Tibial nerve (tissue), 4 donors: ENCODE measurements around the gene STOX2.

Source experiments
- EP300 ChIP-seq, 2 donors: sonication (generic); formaldehyde crosslinking; IDR thresholded peaks; one replicate each; pipeline ENCODE4 v1.6.1; 2017; ENCODE audit warnings: antibody characterized with exemption in 2 of 2, mild to moderate bottlenecking in 1 of 2
- POLR2A ChIP-seq, 2 donors: fragments of 450-650 bp; IDR thresholded peaks; one replicate each; pipeline ENCODE4 v1.6.1; 2017; ENCODE audit warnings: antibody characterized with exemption in 2 of 2, mild to moderate bottlenecking in 2 of 2, moderate library complexity in 2 of 2
- TF ChIP-seq, protein P1 (sequence below), 5 experiments: fragments of 200-600 bp in 3 of 5; fragments of 450-650 bp in 2 of 5; sonication (generic) in 3 of 5; IDR thresholded peaks; one replicate each; pipeline ENCODE4 v1.5.1; 2016 to 2019; ENCODE audit warnings: antibody characterized with exemption in 5 of 5, mild to moderate bottlenecking in 3 of 5, moderate library complexity in 2 of 5

DNA sequence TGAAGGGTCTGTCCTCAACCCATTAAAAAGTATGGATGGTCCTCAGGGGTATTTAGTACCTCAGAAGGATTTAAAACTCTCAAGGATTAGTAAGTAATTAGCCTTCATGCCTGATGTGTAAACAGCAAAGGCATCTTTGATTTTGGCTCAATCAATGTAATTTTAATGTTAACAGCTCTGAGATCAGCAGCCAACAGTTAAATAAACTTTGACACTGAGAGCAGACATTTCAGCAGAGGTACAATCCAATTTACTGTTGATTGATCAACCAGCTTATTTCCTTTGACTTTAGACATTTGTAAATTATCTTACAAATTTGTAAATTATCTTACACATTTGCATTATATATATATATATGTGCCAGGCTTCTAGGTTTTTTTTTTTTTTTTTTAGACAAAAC lies 36.9 kb downstream of the STOX2 start:
- TF ChIP-seq, protein P1, sequence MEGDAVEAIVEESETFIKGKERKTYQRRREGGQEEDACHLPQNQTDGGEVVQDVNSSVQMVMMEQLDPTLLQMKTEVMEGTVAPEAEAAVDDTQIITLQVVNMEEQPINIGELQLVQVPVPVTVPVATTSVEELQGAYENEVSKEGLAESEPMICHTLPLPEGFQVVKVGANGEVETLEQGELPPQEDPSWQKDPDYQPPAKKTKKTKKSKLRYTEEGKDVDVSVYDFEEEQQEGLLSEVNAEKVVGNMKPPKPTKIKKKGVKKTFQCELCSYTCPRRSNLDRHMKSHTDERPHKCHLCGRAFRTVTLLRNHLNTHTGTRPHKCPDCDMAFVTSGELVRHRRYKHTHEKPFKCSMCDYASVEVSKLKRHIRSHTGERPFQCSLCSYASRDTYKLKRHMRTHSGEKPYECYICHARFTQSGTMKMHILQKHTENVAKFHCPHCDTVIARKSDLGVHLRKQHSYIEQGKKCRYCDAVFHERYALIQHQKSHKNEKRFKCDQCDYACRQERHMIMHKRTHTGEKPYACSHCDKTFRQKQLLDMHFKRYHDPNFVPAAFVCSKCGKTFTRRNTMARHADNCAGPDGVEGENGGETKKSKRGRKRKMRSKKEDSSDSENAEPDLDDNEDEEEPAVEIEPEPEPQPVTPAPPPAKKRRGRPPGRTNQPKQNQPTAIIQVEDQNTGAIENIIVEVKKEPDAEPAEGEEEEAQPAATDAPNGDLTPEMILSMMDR (IDR thresholded peaks at IDR 0.05), result no peak
- TF ChIP-seq POLR2A (IDR thresholded peaks at IDR 0.05) (no peak), EP300 (IDR thresholded peaks at IDR 0.05) (no peak)
